K562 (cell line): ENCODE measurements around the gene MTA1. TPM values are rescaled to one million over a fixed set of nuclear protein-coding genes. Genes with fewer than 3 reads are reported as not detected.

Source experiments
- ATAC-seq: fragments of 200-7000 bp; cut with Tn5 transposase; 3 replicates; pipeline ENCODE4 v1.9.1; 2020; ENCODE audit warnings: moderate library complexity
- BruUV-seq: library from RNA; stranded (reverse); fragments of 400-500 nt; replicated peaks from 2 replicates; lab custom pipeline; 2021; lab: Mats Ljungman, UMichigan
- CTCF ChIA-PET: fragments of 300-600 bp; formaldehyde crosslinking; extraction: SDS; loops from one replicate; lab custom pipeline; 2021; ENCODE audit warnings: low intra/inter-chr PET ratio; lab: Yijun Ruan, JAX
- POLR2A ChIA-PET: fragments of 300-600, 350-650 bp; sonication (Branson Sonifier 250); formaldehyde crosslinking; extraction: SDS; loops from one replicate; lab custom pipeline; 2021; ENCODE audit warnings: antibody characterized with exemption, inconsistent platforms; lab: Yijun Ruan, JAX
- DNase-seq, 4 experiments: peaks; one replicate each; pipeline versions ENCODE4 v3.0.0 to v3.0.0-alpha.2; 2011 to 2018; ENCODE audit warnings: low spot score in 3 of 4, mixed read lengths in 3 of 4; ENCODE audit errors: extremely low read depth in 1 of 4
- FAIRE-seq: peaks from 2 replicates; lab custom pipeline; 2011; peaks lifted over from hg19 to GRCh38; lab: Jason Lieb, UNC
- H2AFZ ChIP-seq: 2 replicates; pipeline ENCODE4 v1.6.0; 2011; ENCODE audit warnings: low read depth, low read length, control low read depth, inconsistent platforms
- H3K27ac ChIP-seq: fragments of 200-600 bp; 3 replicates; pipeline ENCODE4 v1.8.0; 2011; ENCODE audit warnings: low read depth, mild to moderate bottlenecking, control low read depth, inconsistent platforms, low read length, moderate library complexity, mixed read lengths; ENCODE audit errors: extremely low read depth
- H3K27me3 ChIP-seq, 2 experiments: fragments of 300-600 bp in 1 of 2; 2 replicates in 1 of 2; 3 replicates in 1 of 2; pipeline versions ENCODE4 v1.6.0 to v1.8.0; 2011; ENCODE audit warnings: inconsistent platforms in 2 of 2, low read length in 2 of 2, mild to moderate bottlenecking in 1 of 2, mixed read lengths in 1 of 2, moderate library complexity in 1 of 2; ENCODE audit not compliant: control insufficient read depth in 2 of 2, insufficient read depth in 2 of 2
- H3K36me3 ChIP-seq: fragments of 300-600 bp; 3 replicates; pipeline ENCODE4 v1.8.0; 2011; ENCODE audit warnings: mild to moderate bottlenecking, low read length, inconsistent platforms; ENCODE audit not compliant: control insufficient read depth, insufficient read depth
- H3K4me1 ChIP-seq, 2 experiments: fragments of 200-600 bp in 1 of 2; replicated peaks in 1 of 2; 2 replicates in 1 of 2; 3 replicates in 1 of 2; pipeline versions ENCODE4 v1.5.1 to v1.8.0; 2011; ENCODE audit warnings: inconsistent platforms in 2 of 2, low read length in 2 of 2, mild to moderate bottlenecking in 1 of 2, mixed read lengths in 1 of 2, moderate library complexity in 1 of 2; ENCODE audit not compliant: control insufficient read depth in 2 of 2, insufficient read depth in 2 of 2
- H3K4me2 ChIP-seq: 2 replicates; pipeline ENCODE4 v1.6.1; 2011; ENCODE audit warnings: low read length, control low read depth, inconsistent platforms, mixed read lengths; ENCODE audit not compliant: insufficient read depth
- H3K4me3 ChIP-seq: fragments of 200-600 bp; sonication (generic), shearing (Covaris generic); 2 replicates; pipeline ENCODE4 v1.5.1; 2016; ENCODE audit warnings: control low read depth, inconsistent platforms
- H3K79me2 ChIP-seq: fragments of 200-600 bp; 3 replicates; pipeline ENCODE4 v1.8.0; 2011; ENCODE audit warnings: low read length, inconsistent platforms; ENCODE audit not compliant: control insufficient read depth, insufficient read depth
- H3K9ac ChIP-seq, 2 experiments: 2 replicates each; pipeline versions ENCODE4 v1.6.0 to v1.6.1; 2011; ENCODE audit warnings: low read depth in 2 of 2, low read length in 2 of 2, control low read depth in 1 of 2, inconsistent platforms in 1 of 2, mild to moderate bottlenecking in 1 of 2, mixed read lengths in 1 of 2; ENCODE audit not compliant: insufficient read depth in 1 of 2
- H3K9me1 ChIP-seq: one replicate; pipeline ENCODE4 v1.6.0; 2011; ENCODE audit warnings: inconsistent platforms, mild to moderate bottlenecking, low read length, moderate library complexity; ENCODE audit not compliant: control insufficient read depth, insufficient read depth
- H3K9me3 ChIP-seq: replicated peaks from 2 replicates; pipeline ENCODE4 v1.5.1; 2011; ENCODE audit warnings: low read depth, low read length, inconsistent platforms; ENCODE audit not compliant: control insufficient read depth, insufficient read depth
- H4K20me1 ChIP-seq: replicated peaks from 2 replicates; pipeline ENCODE4 v1.6.1; 2011; ENCODE audit warnings: low read length, inconsistent platforms, mixed read lengths; ENCODE audit not compliant: control insufficient read depth, insufficient read depth
- POLR2G ChIP-seq: fragments of 200-400 bp; formaldehyde crosslinking; IDR thresholded peaks from 2 replicates; pipeline ENCODE4 v1.6.1; 2017; ENCODE audit warnings: low read depth, mild to moderate bottlenecking, antibody characterized with exemption, low read length, moderate library complexity
- RBFOX2 ChIP-seq: fragments of 200-400 bp; formaldehyde crosslinking; IDR thresholded peaks from 2 replicates; pipeline ENCODE4 v1.6.1; 2017; ENCODE audit warnings: low read depth, mild to moderate bottlenecking, low read length, moderate library complexity
- ZFP1 ChIP-seq: fragments of 450-650 bp; formaldehyde crosslinking; IDR thresholded peaks from 2 replicates; pipeline ENCODE4 v1.4.0; 2020; ENCODE audit warnings: mild to moderate bottlenecking, mixed read lengths
- WGBS: fragments of 100-300 bp; shearing (Covaris generic); methylation state at CpG from one replicate; pipeline ENCODE4 v1.1.6; 2016; ENCODE audit warnings: low coverage, mixed read lengths; ENCODE audit not compliant: insufficient coverage; ENCODE audit errors: missing lambda C conversion rate; 5-methylcytosine and 5-hydroxymethylcytosine counted together
- in situ Hi-C: fragments of 300-500 bp; cut with MboI; formaldehyde crosslinking; loops from 4 replicates; pipeline ENCODE4 v1.15.0; 2018; ENCODE audit warnings: inconsistent platforms, mixed read lengths
- intact Hi-C: fragments of 100-400 bp; cut with micrococcal nuclease; formaldehyde crosslinking; loops from 2 replicates; pipeline ENCODE4 v1.14.2; 2022
- polyA plus RNA-seq, 8 experiments: library from polyadenylated mRNA; depleted of rRNA in 4 of 8; stranded (reverse) in 5 of 8; unstranded in 3 of 8; fragments of >200 nt; fragmentation: Nextera tagmentation in 2 of 8; fragmentation: Illumina TruSeq in 1 of 8; extraction: Ambion mirVana in 2 of 8; extraction: Trizol in 1 of 8; gene quantifications; 2 replicates each; pipeline versions ENCODE4 v1.2.1 to v1.2.3, GENCODE V29; 2011 to 2014; ENCODE audit warnings: inconsistent platforms in 1 of 8, missing spikeins in 1 of 8
- total RNA-seq, 7 experiments: library from RNA; depleted of rRNA in 6 of 7; stranded (reverse); fragments of >200 nt in 6 of 7; fragmentation: Illumina TruSeq in 2 of 7; extraction: Trizol in 2 of 7; gene quantifications; 2 replicates each; pipeline versions ENCODE4 v1.2.1 to v1.2.3, GENCODE V29; 2011 to 2021; ENCODE audit warnings: low replicate concordance in 1 of 7

Gene MTA1
- total and polyA plus RNA-seq, 9 of the 15 experiments (the other 6 are each of a cell fraction or from before 2014, with no cell fraction given): 0.13 to 118 (median 32.3) TPM

DNA sequence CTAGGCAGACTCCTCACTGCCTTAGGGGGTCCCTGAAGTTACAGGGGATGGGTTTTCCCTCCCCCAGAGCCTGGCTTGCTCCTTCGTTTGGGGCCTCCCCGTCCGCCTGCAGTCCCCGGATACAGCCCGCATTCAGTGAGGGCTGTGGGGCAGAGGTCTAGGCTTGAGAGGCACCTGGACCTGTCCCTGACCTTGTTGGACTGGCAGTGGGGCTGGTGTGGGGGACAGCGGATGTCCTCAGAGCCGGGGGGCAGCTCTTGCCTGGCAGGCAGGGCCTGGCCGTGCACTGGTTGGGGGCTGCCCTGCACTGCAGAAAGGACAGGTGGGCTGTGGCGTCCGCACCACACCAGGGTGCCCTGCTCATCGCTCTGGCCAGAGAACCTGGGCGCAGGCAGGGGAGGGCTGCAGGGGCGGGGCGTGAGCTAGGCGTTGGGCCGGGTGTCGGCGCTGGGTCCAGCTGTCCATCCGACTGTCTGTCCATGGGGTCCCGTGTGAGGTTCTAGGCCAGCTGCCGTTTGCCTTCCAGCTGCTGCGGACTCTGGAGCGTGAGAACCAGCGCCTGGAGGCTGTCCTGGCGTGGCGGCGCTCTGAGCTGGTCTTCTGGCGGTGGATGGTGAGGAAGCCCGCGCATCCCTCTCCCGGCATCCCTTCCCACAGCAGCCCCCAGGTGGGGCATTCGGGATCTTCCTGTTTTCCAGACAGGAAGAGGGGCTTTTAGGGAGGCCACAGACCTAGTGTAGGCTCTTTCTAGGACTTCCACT, 77.4 kb downstream of the MTA1 start:
- H3K27me3 ChIP-seq: no peaks in the 10 kb centered on the region
- no peak overlapping the region for H3K27ac ChIP-seq
- H3K4me1 ChIP-seq: peaks cover 0 to 73% of the 10 kb centered on the region in 2 experiments; a peak in 3 of 5 replicates
- CTCF ChIA-PET: no interaction called here
- POLR2A ChIA-PET: no interaction called here
- H3K79me2 ChIP-seq: peaks cover 2% of the 10 kb centered on the region; the same call in 2 of the 3 replicates
- TF ChIP-seq ZFP1 (CRISPR knock-in tag) (no peak), POLR2G (0 out of 2 replicates have a peak, but pooled peaks have one; percentile 16), RBFOX2 (peak; percentile 22)
- no peak for ATAC-seq
- intact Hi-C loops (no loop called here), in situ Hi-C loops (no loop called here)
- DNase-seq: no peak
- H3K36me3 ChIP-seq: peaks cover 2% of the 10 kb centered on the region; the same call in 1 of the 3 replicates
- no peaks in the 10 kb centered on the region for H3K9me1 ChIP-seq
- no peak overlapping the region for H3K4me3 ChIP-seq
- H4K20me1 ChIP-seq: peaks cover 3% of the 10 kb centered on the region
- no peak for FAIRE-seq
- no peaks in the 10 kb centered on the region for H3K9me3 ChIP-seq
- 77% methylated on average over 13 of the region's 32 CpGs for WGBS
- no TSS peak for BruUV-seq
- no peak overlapping the region; a peak in 1 of 4 replicates for H3K9ac ChIP-seq
- H2AFZ ChIP-seq: no peak overlapping the region
- H3K4me2 ChIP-seq: no peak overlapping the region
